Karpas-422 (cell line): ENCODE data around the gene CHIT1. TPM values are rescaled to one million over a fixed set of nuclear protein-coding genes. Genes with fewer than 3 reads are reported as not detected.
"Not testable (repeated sequence)": the region's sequence is repeated elsewhere in the genome, so short reads cannot be mapped to it uniquely, and the experiment has no call there.

Source experiments
- DNase-seq: peaks from one replicate; pipeline ENCODE4 v3.0.0-alpha.2; 2015
- H2AFZ ChIP-seq: fragments of 200-600 bp; sonication (generic); 2 replicates; pipeline ENCODE4 v1.6.1; 2014; ENCODE audit warnings: antibody characterized with exemption, low read length, mixed read lengths
- H3K27ac ChIP-seq: fragments of 200-600 bp; sonication (generic); 2 replicates; pipeline ENCODE4 v1.5.1; 2014; ENCODE audit warnings: mild to moderate bottlenecking, low read length, moderate library complexity
- H3K27me3 ChIP-seq: fragments of 200-600 bp; sonication (generic); 2 replicates; pipeline ENCODE4 v1.6.1; 2014; ENCODE audit warnings: low read length, mixed read lengths
- H3K36me3 ChIP-seq: fragments of 200-600 bp; sonication (generic); 2 replicates; pipeline ENCODE4 v1.6.1; 2014; ENCODE audit warnings: low read length, mixed read lengths; ENCODE audit not compliant: insufficient read depth
- H3K4me1 ChIP-seq: fragments of 200-600 bp; sonication (generic); 2 replicates; pipeline ENCODE4 v1.6.1; 2014; ENCODE audit warnings: mild to moderate bottlenecking, low read length, mixed read lengths
- H3K4me2 ChIP-seq: fragments of 200-600 bp; sonication (generic); 2 replicates; pipeline ENCODE4 v1.6.1; 2014; ENCODE audit warnings: low read length, low read depth, mild to moderate bottlenecking; ENCODE audit not compliant: poor library complexity, severe bottlenecking
- H3K4me3 ChIP-seq: fragments of 200-600 bp; sonication (generic); 2 replicates; pipeline ENCODE4 v1.5.1; 2014; ENCODE audit warnings: mild to moderate bottlenecking, antibody characterized with exemption, low read length, mixed read lengths
- H3K79me2 ChIP-seq: fragments of 200-600 bp; sonication (generic); 2 replicates; pipeline ENCODE4 v1.6.1; 2014; ENCODE audit warnings: mild to moderate bottlenecking, low read length, mixed read lengths
- H3K9ac ChIP-seq: fragments of 200-600 bp; sonication (generic); 2 replicates; pipeline ENCODE4 v1.6.0; 2014; ENCODE audit warnings: low read length
- H3K9me2 ChIP-seq: fragments of 200-600 bp; sonication (generic), shearing (Covaris generic); replicated peaks from 2 replicates; pipeline ENCODE4 v1.6.0; 2014; ENCODE audit warnings: mild to moderate bottlenecking, low read length, moderate library complexity; ENCODE audit not compliant: insufficient read depth
- H3K9me3 ChIP-seq: fragments of 300-700, 200-600 bp; sonication (generic); 2 replicates; pipeline ENCODE4 v1.6.1; 2014; ENCODE audit warnings: low read length, mixed read lengths
- H4K20me1 ChIP-seq: fragments of 200-600 bp; sonication (generic); 2 replicates; pipeline ENCODE4 v1.6.1; 2014; ENCODE audit warnings: mild to moderate bottlenecking, antibody characterized with exemption, low read length, low read depth; ENCODE audit not compliant: insufficient read depth
- total RNA-seq: library from RNA; depleted of rRNA; stranded (reverse); fragments of >200 nt; shearing (Covaris generic); gene quantifications from 2 replicates; pipeline ENCODE4 v1.2.3, GENCODE V29; 2014; ENCODE audit warnings: low replicate concordance

Gene CHIT1
- total RNA-seq, 1 experiment from 2014 or later: 0.89 TPM

- H3K9ac ChIP-seq, H3K4me1 ChIP-seq, H3K36me3 ChIP-seq, H2AFZ ChIP-seq, H3K79me2 ChIP-seq, H4K20me1 ChIP-seq, DNase-seq, H3K27me3 ChIP-seq, H3K9me2 ChIP-seq, H3K9me3 ChIP-seq, H3K4me3 ChIP-seq, H3K4me2 ChIP-seq, H3K27ac ChIP-seq: not testable (repeated sequence)
Observed at GRCh38 chr1:203254782-203255181, 25.3 kb upstream of the CHIT1 start.

- no peak for DNase-seq
- H3K27ac ChIP-seq: no peak overlapping the region
- H2AFZ ChIP-seq: no peak overlapping the region
- H3K27me3 ChIP-seq: no peaks in the 10 kb centered on the region; the same call in 1 of the 2 replicates
- no peaks in the 10 kb centered on the region for H3K9me3 ChIP-seq
- no peak overlapping the region for H3K4me3 ChIP-seq
- peaks cover 7% of the 10 kb centered on the region for H3K4me1 ChIP-seq
- no peak overlapping the region for H3K9ac ChIP-seq
- H3K9me2 ChIP-seq: no peaks in the 10 kb centered on the region
- H3K79me2 ChIP-seq: no peaks in the 10 kb centered on the region
- H3K36me3 ChIP-seq: no peaks in the 10 kb centered on the region
- no peak overlapping the region for H3K4me2 ChIP-seq
- H4K20me1 ChIP-seq: no peaks in the 10 kb centered on the region
Observed at GRCh38 chr1:203252678-203253077, 23.2 kb upstream of the CHIT1 start.

- no peak overlapping the region for H3K4me2 ChIP-seq
- no peak overlapping the region for H3K9ac ChIP-seq
- peaks cover 7% of the 10 kb centered on the region for H3K4me1 ChIP-seq
- H3K27me3 ChIP-seq: no peaks in the 10 kb centered on the region; the same call in 1 of the 2 replicates
- no peak overlapping the region for H3K27ac ChIP-seq
- no peaks in the 10 kb centered on the region for H3K9me2 ChIP-seq
- no peaks in the 10 kb centered on the region for H4K20me1 ChIP-seq
- no peaks in the 10 kb centered on the region for H3K79me2 ChIP-seq
- no peak overlapping the region for H2AFZ ChIP-seq
- DNase-seq: no peak
- no peak overlapping the region for H3K4me3 ChIP-seq
- H3K9me3 ChIP-seq: no peaks in the 10 kb centered on the region
- H3K36me3 ChIP-seq: no peaks in the 10 kb centered on the region
Observed at GRCh38 chr1:203251466-203251865, 22.0 kb upstream of the CHIT1 start.

GRCh38 chr1:203250911-203251310 is 21.4 kb upstream of the CHIT1 start:
- no peaks in the 10 kb centered on the region; the same call in 1 of the 2 replicates for H3K27me3 ChIP-seq
- no peaks in the 10 kb centered on the region for H4K20me1 ChIP-seq
- no peak for DNase-seq
- no peaks in the 10 kb centered on the region for H3K9me2 ChIP-seq
- no peaks in the 10 kb centered on the region for H3K9me3 ChIP-seq
- no peak overlapping the region for H3K9ac ChIP-seq
- H2AFZ ChIP-seq: no peak overlapping the region
- H3K4me1 ChIP-seq: peaks cover 7% of the 10 kb centered on the region
- no peak overlapping the region for H3K27ac ChIP-seq
- no peaks in the 10 kb centered on the region for H3K36me3 ChIP-seq
- H3K79me2 ChIP-seq: no peaks in the 10 kb centered on the region
- no peak overlapping the region for H3K4me3 ChIP-seq
- no peak overlapping the region for H3K4me2 ChIP-seq

GRCh38 chr1:203244776-203245175 is 15.3 kb upstream of the CHIT1 start:
- H3K79me2 ChIP-seq: no peaks in the 10 kb centered on the region
- H3K4me2 ChIP-seq: no peak overlapping the region
- H2AFZ ChIP-seq: no peak overlapping the region
- no peaks in the 10 kb centered on the region for H4K20me1 ChIP-seq
- no peak overlapping the region for H3K27ac ChIP-seq
- no peaks in the 10 kb centered on the region for H3K36me3 ChIP-seq
- H3K27me3 ChIP-seq: no peaks in the 10 kb centered on the region
- H3K9me2 ChIP-seq: no peaks in the 10 kb centered on the region
- H3K9ac ChIP-seq: no peak overlapping the region
- DNase-seq: no peak
- H3K4me3 ChIP-seq: no peak overlapping the region
- no peaks in the 10 kb centered on the region for H3K9me3 ChIP-seq
- peaks cover 10% of the 10 kb centered on the region for H3K4me1 ChIP-seq

GRCh38 chr1:203241708-203242107 is 12.2 kb upstream of the CHIT1 start:
- H3K4me1 ChIP-seq, DNase-seq, H3K4me2 ChIP-seq, H3K27me3 ChIP-seq, H4K20me1 ChIP-seq, H3K27ac ChIP-seq, H3K9ac ChIP-seq, H3K4me3 ChIP-seq, H3K9me3 ChIP-seq, H2AFZ ChIP-seq, H3K9me2 ChIP-seq, H3K36me3 ChIP-seq, H3K79me2 ChIP-seq: not testable (repeated sequence)

- Histone ChIP-seq H3K4me1 (peaks cover 10% of the 10 kb centered on the region), H2AFZ (no peak overlapping the region), H3K4me2 (no peak overlapping the region), H3K36me3 (no peaks in the 10 kb centered on the region), H3K9ac (no peak overlapping the region), H3K27me3 (no peaks in the 10 kb centered on the region), H3K4me3 (no peak overlapping the region), H3K79me2 (no peaks in the 10 kb centered on the region), H3K27ac (no peak overlapping the region), H3K9me3 (peaks cover 4% of the 10 kb centered on the region; the same call in 1 of the 2 replicates), H3K9me2 (no peaks in the 10 kb centered on the region), H4K20me1 (no peaks in the 10 kb centered on the region)
- DNase-seq: no peak
Observed at GRCh38 chr1:203239526-203240305, 10.2 kb upstream of the CHIT1 start.

- peaks cover 10% of the 10 kb centered on the region for H3K4me1 ChIP-seq
- no peak overlapping the region for H3K4me3 ChIP-seq
- no peak overlapping the region for H3K9ac ChIP-seq
- H3K36me3 ChIP-seq: no peaks in the 10 kb centered on the region
- no peak overlapping the region for H3K4me2 ChIP-seq
- no peaks in the 10 kb centered on the region for H3K9me2 ChIP-seq
- H3K27me3 ChIP-seq: no peaks in the 10 kb centered on the region
- H2AFZ ChIP-seq: no peak overlapping the region
- DNase-seq: no peak
- peaks cover 6% of the 10 kb centered on the region; the same call in 1 of the 2 replicates for H3K9me3 ChIP-seq
- no peaks in the 10 kb centered on the region for H4K20me1 ChIP-seq
- H3K79me2 ChIP-seq: no peaks in the 10 kb centered on the region
- H3K27ac ChIP-seq: no peak overlapping the region
Observed at GRCh38 chr1:203239081-203239480, 9.6 kb upstream of the CHIT1 start.
